Activated naive CD8-positive, alpha-beta T cell treated with anti-CD3 and anti-CD28 coated beads for 36 hours (primary cell): ENCODE data around the gene SYCE1. TPM values are rescaled to one million over a fixed set of nuclear protein-coding genes. Genes with fewer than 3 reads are reported as not detected.
"Not testable (repeated sequence)": the region's sequence is repeated elsewhere in the genome, so short reads cannot be mapped to it uniquely, and the experiment has no call there.

Source experiments
- DNase-seq: peaks from one replicate; pipeline ENCODE4 v3.0.0; 2021
- H3K27ac Mint-ChIP-seq: one replicate; pipeline ENCODE4 v1.8.0; 2022; ENCODE audit warnings: mild to moderate bottlenecking, moderate library complexity, mixed read lengths
- H3K27me3 Mint-ChIP-seq: one replicate; pipeline ENCODE4 v1.8.0; 2022; ENCODE audit warnings: mild to moderate bottlenecking, mixed read lengths
- H3K36me3 Mint-ChIP-seq: one replicate; pipeline ENCODE4 v1.8.0; 2021; ENCODE audit warnings: mild to moderate bottlenecking, mixed read lengths
- H3K4me1 Mint-ChIP-seq: one replicate; pipeline ENCODE4 v1.8.0; 2021; ENCODE audit warnings: mixed read lengths
- H3K4me3 Mint-ChIP-seq: one replicate; pipeline ENCODE4 v1.8.0; 2022; ENCODE audit warnings: mild to moderate bottlenecking, moderate library complexity, mixed read lengths
- H3K9me3 Mint-ChIP-seq: one replicate; pipeline ENCODE4 v1.8.0; 2022; ENCODE audit warnings: mixed read lengths
- total RNA-seq, 2 experiments: library from RNA; stranded (reverse); gene quantifications; one replicate each; pipeline ENCODE4 v1.2.3, GENCODE V29; 2021

Gene SYCE1
- 1 to 10 TPM; 1.4 to 1.6 TPM for total RNA-seq

- peaks cover 21% of the 10 kb centered on the region for H3K27me3 Mint-ChIP-seq
- H3K9me3 Mint-ChIP-seq = peaks cover 8% of the 10 kb centered on the region
- peak within 1 kb of the TSS; percentile 44 for H3K4me3 Mint-ChIP-seq
- no peak within 1 kb of the TSS for H3K27ac Mint-ChIP-seq
- H3K4me1 Mint-ChIP-seq = peaks cover 2% of the 10 kb centered on the region
- no peaks in the 10 kb centered on the region for H3K36me3 Mint-ChIP-seq
- peak; percentile 45 for DNase-seq
These were observed at the start of gene SYCE1 for GRCh38 chr10:133565441-133566294. TSS of gene SYCE1 (minus strand) at chr10:133565583. CDS start at chr10:133565529, 54 bp downstream.

- no peak overlapping the region for H3K4me3 Mint-ChIP-seq
- peaks cover 18% of the 10 kb centered on the region for H3K27me3 Mint-ChIP-seq
- H3K36me3 Mint-ChIP-seq = no peaks in the 10 kb centered on the region
- peaks cover 2% of the 10 kb centered on the region for H3K9me3 Mint-ChIP-seq
- H3K27ac Mint-ChIP-seq = no peak overlapping the region
- DNase-seq = no peak
- no peaks in the 10 kb centered on the region for H3K4me1 Mint-ChIP-seq
These were observed 49.6 kb upstream of the SYCE1 start for GRCh38 chr10:133614830-133615580.

GRCh38 chr10:133613699-133614098, 48.3 kb upstream of the SYCE1 start:
- Mint-ChIP-seq H3K9me3 (peaks cover 2% of the 10 kb centered on the region), H3K36me3 (no peaks in the 10 kb centered on the region), H3K27me3 (peaks cover 15% of the 10 kb centered on the region), H3K27ac (no peak overlapping the region), H3K4me1 (no peaks in the 10 kb centered on the region), H3K4me3 (no peak overlapping the region)
- DNase-seq = no peak

GRCh38 chr10:133611079-133611478, 45.7 kb upstream of the SYCE1 start:
- peaks cover 2% of the 10 kb centered on the region for H3K36me3 Mint-ChIP-seq
- no peak overlapping the region for H3K4me3 Mint-ChIP-seq
- H3K9me3 Mint-ChIP-seq = peaks cover 2% of the 10 kb centered on the region
- H3K27me3 Mint-ChIP-seq = peaks cover 34% of the 10 kb centered on the region
- H3K4me1 Mint-ChIP-seq = no peaks in the 10 kb centered on the region
- no peak overlapping the region for H3K27ac Mint-ChIP-seq
- no peak for DNase-seq

GRCh38 chr10:133608855-133609254, 43.5 kb upstream of the SYCE1 start:
- H3K9me3 Mint-ChIP-seq = peaks cover 2% of the 10 kb centered on the region
- no peak overlapping the region for H3K4me3 Mint-ChIP-seq
- H3K27me3 Mint-ChIP-seq = peaks cover 51% of the 10 kb centered on the region
- H3K4me1 Mint-ChIP-seq = no peaks in the 10 kb centered on the region
- H3K36me3 Mint-ChIP-seq = peaks cover 2% of the 10 kb centered on the region
- DNase-seq = no peak
- no peak overlapping the region for H3K27ac Mint-ChIP-seq

- H3K36me3 Mint-ChIP-seq, H3K4me3 Mint-ChIP-seq, H3K27ac Mint-ChIP-seq, H3K4me1 Mint-ChIP-seq, DNase-seq, H3K9me3 Mint-ChIP-seq: not testable (repeated sequence)
- peaks cover 75% of the 10 kb centered on the region for H3K27me3 Mint-ChIP-seq
These were observed 38.1 kb upstream of the SYCE1 start for GRCh38 chr10:133603434-133603833.

GRCh38 chr10:133600657-133601056, 35.3 kb upstream of the SYCE1 start:
- no peak overlapping the region for H3K27ac Mint-ChIP-seq
- H3K36me3 Mint-ChIP-seq = no peaks in the 10 kb centered on the region
- no peaks in the 10 kb centered on the region for H3K4me1 Mint-ChIP-seq
- H3K9me3 Mint-ChIP-seq = no peaks in the 10 kb centered on the region
- peaks cover 73% of the 10 kb centered on the region for H3K27me3 Mint-ChIP-seq
- DNase-seq = no peak
- H3K4me3 Mint-ChIP-seq = no peak overlapping the region

GRCh38 chr10:133599869-133600268, 34.5 kb upstream of the SYCE1 start:
- not testable (repeated sequence) for H3K9me3 Mint-ChIP-seq, H3K36me3 Mint-ChIP-seq, H3K27ac Mint-ChIP-seq, H3K4me1 Mint-ChIP-seq, H3K4me3 Mint-ChIP-seq, DNase-seq
- H3K27me3 Mint-ChIP-seq = peaks cover 75% of the 10 kb centered on the region

- Mint-ChIP-seq H3K27ac (no peak overlapping the region), H3K4me3 (no peak overlapping the region), H3K27me3 (peaks cover 37% of the 10 kb centered on the region), H3K9me3 (no peaks in the 10 kb centered on the region), H3K36me3 (no peaks in the 10 kb centered on the region), H3K4me1 (no peaks in the 10 kb centered on the region)
- no peak for DNase-seq
These were observed 27.3 kb upstream of the SYCE1 start for GRCh38 chr10:133592716-133593115.

GRCh38 chr10:133590970-133591359, 25.6 kb upstream of the SYCE1 start:
- Mint-ChIP-seq H3K9me3 (no peaks in the 10 kb centered on the region), H3K4me1 (no peaks in the 10 kb centered on the region), H3K36me3 (no peaks in the 10 kb centered on the region), H3K27me3 (peaks cover 32% of the 10 kb centered on the region), H3K4me3 (no peak overlapping the region), H3K27ac (no peak overlapping the region)
- DNase-seq = no peak

- H3K27ac Mint-ChIP-seq = no peak overlapping the region
- no peaks in the 10 kb centered on the region for H3K4me1 Mint-ChIP-seq
- no peak for DNase-seq
These were observed 25.0 kb upstream of the SYCE1 start for GRCh38 chr10:133590226-133590969.

GRCh38 chr10:133577037-133577436, 11.7 kb upstream of the SYCE1 start:
- H3K27me3 Mint-ChIP-seq = peaks cover 18% of the 10 kb centered on the region
- H3K4me3 Mint-ChIP-seq, H3K4me1 Mint-ChIP-seq, H3K27ac Mint-ChIP-seq, H3K9me3 Mint-ChIP-seq, DNase-seq, H3K36me3 Mint-ChIP-seq: not testable (repeated sequence)

More at GRCh38 chr10:133590226-133590969, 25.0 kb upstream of the SYCE1 start:
- H3K27me3 Mint-ChIP-seq = peaks cover 29% of the 10 kb centered on the region
- no peak overlapping the region for H3K4me3 Mint-ChIP-seq
- no peaks in the 10 kb centered on the region for H3K9me3 Mint-ChIP-seq
- H3K36me3 Mint-ChIP-seq = no peaks in the 10 kb centered on the region

- H3K4me1 Mint-ChIP-seq, H3K4me3 Mint-ChIP-seq, H3K27ac Mint-ChIP-seq: not testable (repeated sequence)
These were observed 8.1 kb upstream of the SYCE1 start for GRCh38 chr10:133573460-133573859.

GRCh38 chr10:133572055-133572454, 6.7 kb upstream of the SYCE1 start:
- Mint-ChIP-seq H3K9me3 (peaks cover 13% of the 10 kb centered on the region), H3K27me3 (peaks cover 11% of the 10 kb centered on the region)
- DNase-seq, H3K36me3 Mint-ChIP-seq, H3K4me3 Mint-ChIP-seq, H3K27ac Mint-ChIP-seq, H3K4me1 Mint-ChIP-seq: not testable (repeated sequence)

More at GRCh38 chr10:133573460-133573859, 8.1 kb upstream of the SYCE1 start:
- not testable (repeated sequence) for DNase-seq, H3K27me3 Mint-ChIP-seq, H3K9me3 Mint-ChIP-seq, H3K36me3 Mint-ChIP-seq

GRCh38 chr10:133569801-133570200, 4.4 kb upstream of the SYCE1 start:
- peaks cover 20% of the 10 kb centered on the region for H3K27me3 Mint-ChIP-seq
- DNase-seq, H3K4me1 Mint-ChIP-seq, H3K27ac Mint-ChIP-seq, H3K36me3 Mint-ChIP-seq, H3K4me3 Mint-ChIP-seq: not testable (repeated sequence)
- H3K9me3 Mint-ChIP-seq = peaks cover 16% of the 10 kb centered on the region
